ENCODE results near the gene AOC2. TPM values are rescaled to one million over a fixed set of nuclear protein-coding genes. Genes with fewer than 3 reads are reported as not detected.

Gene AOC2
- total RNA-seq, 1 experiment from 2014 or later, result 7.1 TPM

- Histone ChIP-seq H3K79me1 (ENCODE audit: insufficient read depth, low read depth, low read length, poor library complexity, severe bottlenecking) (no peaks in the 10 kb centered on the region), H3K4me1 (ENCODE audit: insufficient read depth, low read length) (no peaks in the 10 kb centered on the region), H3K56ac (ENCODE audit: insufficient read length, low read depth, low read length) (no peak overlapping the region), H3K18ac (ENCODE audit: insufficient read length, low read depth, low read length) (no peak overlapping the region), H2BK20ac (ENCODE audit: low read depth, low read length, poor library complexity, severe bottlenecking) (no peak overlapping the region), H2BK5ac (ENCODE audit: insufficient read length, low read length) (no peak overlapping the region), H4K20me1 (ENCODE audit: control insufficient read depth, insufficient read depth, insufficient read length) (no peaks in the 10 kb centered on the region), H3K4me2 (ENCODE audit: insufficient read depth, insufficient read length, low read length) (no peak overlapping the region), H3K27me3 (ENCODE audit: insufficient read depth, low read length) (no peaks in the 10 kb centered on the region), H3K27ac (ENCODE audit: insufficient read length, low read depth, low read length) (no peak overlapping the region), H3K9me3 (ENCODE audit: control insufficient read depth, low read depth, low read length) (no peaks in the 10 kb centered on the region), H2BK120ac (ENCODE audit: low read depth, low read length, poor library complexity, severe bottlenecking) (no peak overlapping the region), H2BK12ac (ENCODE audit: insufficient read length, low read depth, low read length) (no peak overlapping the region), H3K14ac (ENCODE audit: insufficient read depth, low read length) (no peak overlapping the region), H3K9ac (ENCODE audit: extremely low read depth, insufficient read length, low read length) (no peak overlapping the region), H3K23me2 (ENCODE audit: insufficient read length, low read depth, low read length, poor library complexity, severe bottlenecking) (no peaks in the 10 kb centered on the region), H4K91ac (ENCODE audit: insufficient read length, low read depth, low read length) (no peak overlapping the region), H3K4ac (ENCODE audit: low read depth, low read length) (no peak overlapping the region), H2AK5ac (ENCODE audit: insufficient read length, low read length) (no peak overlapping the region), H3K79me2 (ENCODE audit: insufficient read depth, low read length) (no peaks in the 10 kb centered on the region), H2BK15ac (ENCODE audit: low read depth, low read length) (no peak overlapping the region), H3K23ac (ENCODE audit: insufficient read length, low read depth, low read length) (no peak overlapping the region), H3T11ph (ENCODE audit: low read length) (no peak overlapping the region), H4K5ac (ENCODE audit: insufficient read length, low read depth, low read length) (no peak overlapping the region), H4K8ac (replicated peaks; ENCODE audit: insufficient read length, low read depth, low read length) (no peak overlapping the region), H2AFZ (ENCODE audit: low read length) (no peak overlapping the region)
- no peak overlapping the region; a peak in 1 of 5 replicates for H3K4me3 Mint-ChIP-seq
- H3K9me3 Mint-ChIP-seq, result no peaks in the 10 kb centered on the region
- 0 out of 4 replicates have a peak, but pooled peaks cover 0 to 2% of the 10 kb centered on the region in 2 experiments for H3K4me1 Mint-ChIP-seq
- peak; percentile 94 for TF ChIP-seq CTCF (conservative IDR thresholded peaks at IDR 0.05)
- no peaks in the 10 kb centered on the region for H3K27me3 Mint-ChIP-seq (ENCODE audit: low read depth)
- no peak for DNase-seq
- H3K27ac Mint-ChIP-seq, result peak overlapping the region in 1 of 3 experiments; percentile 49; a peak in 1 of 7 replicates
- peaks cover 47 to 73% (median 63%) of the 10 kb centered on the region in 3 experiments; a peak in 6 of 7 replicates for H3K36me3 Mint-ChIP-seq (ENCODE audit: insufficient read depth in 1 of 3, low read depth in 3 of 3)
- WGBS (ENCODE audit: extremely low coverage, insufficient read length, low lambda C conversion rate), result no CpG with 5 or more reads among the region's 6 CpGs
Observed at GRCh38 chr17:42843358-42843934, 934 bp upstream of the AOC2 start.

Data from H9 (cell line).